GM19238 (cell line): ENCODE results near the gene APLN.

Source experiments
- DNase-seq: peaks from one replicate; pipeline ENCODE4 v3.0.0; 2011; ENCODE audit warnings: low spot score; ENCODE audit not compliant: insufficient read length

APLN gene

GRCh38 chrX:129641941-129642340 is 12.8 kb downstream of the APLN start:
- no peak for DNase-seq

- no peak for DNase-seq
Measured at GRCh38 chrX:129641469-129641868, 13.3 kb downstream of the APLN start.

- no peak for DNase-seq
Measured at GRCh38 chrX:129640737-129641136, 14.0 kb downstream of the APLN start.

GRCh38 chrX:129638917-129639316 is 15.8 kb downstream of the APLN start:
- no peak for DNase-seq

- DNase-seq, result peak; percentile 59
Measured at GRCh38 chrX:129637217-129638109, 17.3 kb downstream of the APLN start.

- no peak for DNase-seq
Measured at GRCh38 chrX:129636175-129636681, 18.5 kb downstream of the APLN start.

- no peak for DNase-seq
Measured at GRCh38 chrX:129634541-129634940, 20.2 kb downstream of the APLN start.

- no peak for DNase-seq
Measured at GRCh38 chrX:129632443-129632842, 22.3 kb downstream of the APLN start.

- DNase-seq, result no peak
Measured at GRCh38 chrX:129631849-129632248, 22.9 kb downstream of the APLN start.

GRCh38 chrX:129629837-129630236 is 24.9 kb downstream of the APLN start:
- DNase-seq, result no peak

GRCh38 chrX:129626026-129626425 is 28.7 kb downstream of the APLN start:
- no peak for DNase-seq

GRCh38 chrX:129622757-129623301 is 31.9 kb downstream of the APLN start:
- DNase-seq, result no peak

- no peak for DNase-seq
Measured at GRCh38 chrX:129618997-129619396, 35.8 kb downstream of the APLN start.

- no peak for DNase-seq
Measured at GRCh38 chrX:129617420-129617819, 37.3 kb downstream of the APLN start.

- DNase-seq, result no peak
Measured at GRCh38 chrX:129614481-129615255, 40.1 kb downstream of the APLN start.

GRCh38 chrX:129613596-129613995 is 41.2 kb downstream of the APLN start:
- no peak for DNase-seq

- DNase-seq, result no peak
Measured at GRCh38 chrX:129612396-129612795, 42.4 kb downstream of the APLN start.

- DNase-seq, result no peak
Measured at GRCh38 chrX:129609395-129609794, 45.4 kb downstream of the APLN start.

GRCh38 chrX:129608496-129608895 is 46.3 kb downstream of the APLN start:
- DNase-seq, result no peak

- peak; percentile 50 for DNase-seq
Measured at GRCh38 chrX:129606918-129607317, 47.8 kb downstream of the APLN start.

- no peak for DNase-seq
Measured at GRCh38 chrX:129600981-129601424, 53.8 kb downstream of the APLN start.

GRCh38 chrX:129599996-129600395 is 54.8 kb downstream of the APLN start:
- DNase-seq, result no peak
